GM23248 (cell line): ENCODE results near the gene TRPM3.

Source experiments
- EZH2 ChIP-seq: fragments of 200-600 bp; sonication (generic); IDR thresholded peaks from 2 replicates; pipeline ENCODE4 v1.6.1; 2018; ENCODE audit warnings: antibody characterized with exemption, mild to moderate bottlenecking; ENCODE audit not compliant: insufficient read depth, poor library complexity, severe bottlenecking
- EZH2phosphoT487 ChIP-seq: fragments of 200-600 bp; sonication (generic); IDR thresholded peaks from 2 replicates; pipeline ENCODE4 v1.6.1; 2018; ENCODE audit warnings: antibody characterized with exemption, moderate library complexity, mild to moderate bottlenecking, low read depth; ENCODE audit not compliant: insufficient read depth

DNA sequence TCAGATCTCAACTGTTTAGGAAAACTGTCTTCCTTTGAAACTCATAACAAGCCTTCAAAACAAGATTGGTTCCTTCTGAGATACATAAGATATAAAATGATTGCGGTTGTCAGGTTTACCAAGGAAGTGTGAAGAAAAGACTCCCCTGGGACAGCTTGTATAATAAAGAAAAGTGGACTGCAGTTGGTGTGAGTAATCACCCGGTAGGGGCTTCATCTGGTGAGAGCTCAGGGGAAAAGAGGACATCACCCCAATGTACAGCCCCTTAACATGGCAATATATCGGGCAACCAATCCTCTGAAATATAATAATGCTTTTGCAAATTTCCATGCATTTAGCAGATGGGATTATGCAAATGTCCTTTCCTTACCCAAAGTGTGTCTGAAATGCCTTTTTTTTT is 490.4 kb downstream of the TRPM3 start:
- TF ChIP-seq EZH2 (no peak), EZH2phosphoT487 (no peak)
